Stimulated activated CD4-positive, alpha-beta T cell treated with anti-CD3 and anti-CD28 coated beads, Interleukin-2, amount 100 ng/mL, for 24 hours (primary cell): ENCODE data around the gene NDUFC1.

Experiments used
- DNase-seq, 2 donors: peaks; one replicate each; pipeline ENCODE4 v3.0.0-alpha.2; 2020

NDUFC1 gene

GRCh38 chr4:139245590-139245989, 56.7 kb downstream of the NDUFC1 start:
- DNase-seq = no peak

- no peak for DNase-seq
Observed at GRCh38 chr4:139243448-139244365, 58.6 kb downstream of the NDUFC1 start.

GRCh38 chr4:139242511-139243051, 59.7 kb downstream of the NDUFC1 start:
- DNase-seq = no peak

GRCh38 chr4:139241784-139242151, 60.5 kb downstream of the NDUFC1 start:
- no peak for DNase-seq

DNA sequence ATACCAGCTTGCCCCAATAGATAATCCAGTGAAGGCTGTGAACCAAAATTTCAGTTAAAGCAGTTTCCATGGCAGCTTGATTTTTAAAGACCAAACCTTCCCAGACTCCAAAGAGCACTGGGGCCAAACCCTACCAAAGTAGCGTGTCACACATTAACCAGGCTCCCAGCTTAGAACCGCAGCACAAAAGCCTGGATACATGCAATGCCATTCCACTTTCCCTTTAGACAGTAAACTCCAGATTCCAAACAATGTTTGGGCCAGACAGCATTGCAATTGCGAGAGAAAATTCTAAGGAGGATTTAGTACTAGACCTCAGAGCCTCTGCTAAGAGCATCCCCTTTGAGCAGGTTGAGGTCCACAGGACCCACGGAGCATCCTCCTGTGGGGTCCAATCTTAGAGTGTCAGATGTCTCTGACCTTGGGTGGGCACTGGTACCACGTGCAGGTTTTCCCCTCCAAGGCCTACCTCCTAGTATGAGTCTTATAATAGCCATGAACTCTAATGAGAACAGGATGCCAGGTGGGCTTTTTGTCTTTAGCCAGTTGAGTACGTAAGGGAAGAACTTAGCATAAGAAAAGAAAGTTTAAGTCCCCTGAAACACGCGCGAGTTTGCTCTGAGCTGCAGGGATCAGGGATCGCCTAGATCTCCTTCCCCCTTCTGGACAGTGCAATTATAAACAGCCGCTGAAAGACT, 61.0 kb downstream of the NDUFC1 start:
- no peak for DNase-seq
